HG02970 (cell line): ENCODE results near the gene KCNQ2.

Source experiments
- ATAC-seq: cut with Tn5 transposase; IDR thresholded peaks from one replicate; pipeline ENCODE4 v1.9.1; 2021; ENCODE audit warnings: mild to moderate bottlenecking, moderate library complexity, moderate number of reproducible peaks; ENCODE audit not compliant: unreplicated experiment, low FRiP score

Gene KCNQ2

DNA sequence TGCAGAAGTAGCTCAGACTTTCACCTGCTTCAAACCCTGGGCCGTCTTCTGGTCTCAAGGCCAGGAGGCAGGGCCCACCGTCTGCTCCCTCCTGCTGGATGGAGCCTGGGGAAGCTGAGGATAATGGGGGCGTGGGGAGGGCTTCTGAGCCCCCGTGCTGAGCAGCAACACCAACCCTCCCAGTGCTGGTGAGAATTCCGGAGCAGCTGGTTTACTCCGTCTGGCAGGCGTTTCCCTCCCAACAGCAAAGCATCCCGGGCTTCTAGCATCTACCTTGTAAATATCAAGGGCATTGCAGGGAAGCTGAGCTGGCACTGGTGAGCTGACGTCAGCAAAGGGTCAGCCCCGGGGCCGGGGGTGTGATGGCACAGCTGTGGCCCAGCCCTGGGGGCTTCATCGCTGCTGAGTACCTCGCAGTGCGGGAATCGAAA, 94.5 kb downstream of the KCNQ2 start:
- ATAC-seq = no peak

DNA sequence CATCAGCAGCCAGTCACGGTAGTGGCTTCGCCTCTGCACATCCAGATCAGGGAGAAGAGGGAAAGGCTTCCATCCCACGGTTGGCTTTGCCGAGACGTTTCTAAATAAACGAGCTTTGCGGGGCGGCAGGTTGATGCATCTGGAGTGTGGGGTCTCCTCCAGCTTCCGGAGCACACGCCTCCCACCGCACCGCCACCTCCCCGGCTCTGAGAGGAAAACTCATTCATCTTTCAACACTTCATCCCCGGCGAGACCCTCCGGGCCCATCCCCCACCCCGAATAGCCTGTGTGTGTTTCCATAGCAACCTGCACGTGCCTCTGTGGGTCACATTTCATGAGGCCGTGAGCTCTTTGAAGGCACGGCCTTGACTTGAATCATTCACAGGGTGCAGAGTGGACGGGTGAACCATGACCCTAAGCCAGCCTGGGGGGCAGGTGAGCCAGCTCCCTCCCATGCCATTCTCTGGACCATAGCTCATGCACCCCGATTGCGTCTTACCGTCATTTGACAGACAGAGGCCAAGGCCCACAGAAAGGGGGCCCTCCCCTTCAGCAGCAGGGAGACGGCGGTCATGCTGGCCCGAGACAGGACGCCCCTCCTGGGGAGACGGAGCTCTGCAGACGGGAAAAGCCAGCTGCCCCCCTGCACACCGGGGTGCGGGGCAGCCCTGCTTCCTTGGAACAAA, 95.1 kb downstream of the KCNQ2 start:
- ATAC-seq = no peak

GRCh38 chr20:63376283-63377250, 95.9 kb downstream of the KCNQ2 start:
- no peak for ATAC-seq

GRCh38 chr20:63375438-63375837, 97.0 kb downstream of the KCNQ2 start:
- no peak for ATAC-seq

DNA sequence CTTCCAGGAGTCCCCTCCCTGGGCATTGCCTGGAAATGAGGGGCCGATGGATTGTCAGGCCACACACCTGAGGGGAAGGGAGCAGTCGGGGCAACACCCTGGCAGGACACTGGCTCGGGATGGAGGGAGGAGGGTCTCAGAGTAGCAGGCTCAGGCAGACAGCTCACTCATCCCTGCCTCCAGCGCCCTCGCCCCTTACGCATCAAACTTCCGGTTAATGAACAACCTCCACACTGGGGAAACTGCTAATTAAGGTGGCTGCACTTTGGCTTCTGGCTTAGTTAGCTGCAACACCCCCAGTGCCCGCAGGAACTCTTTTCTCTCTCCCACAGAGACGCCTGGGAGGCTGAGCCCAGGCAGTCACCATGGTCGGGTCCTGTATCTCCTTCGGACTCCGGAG, 98.0 kb downstream of the KCNQ2 start:
- no peak for ATAC-seq

DNA sequence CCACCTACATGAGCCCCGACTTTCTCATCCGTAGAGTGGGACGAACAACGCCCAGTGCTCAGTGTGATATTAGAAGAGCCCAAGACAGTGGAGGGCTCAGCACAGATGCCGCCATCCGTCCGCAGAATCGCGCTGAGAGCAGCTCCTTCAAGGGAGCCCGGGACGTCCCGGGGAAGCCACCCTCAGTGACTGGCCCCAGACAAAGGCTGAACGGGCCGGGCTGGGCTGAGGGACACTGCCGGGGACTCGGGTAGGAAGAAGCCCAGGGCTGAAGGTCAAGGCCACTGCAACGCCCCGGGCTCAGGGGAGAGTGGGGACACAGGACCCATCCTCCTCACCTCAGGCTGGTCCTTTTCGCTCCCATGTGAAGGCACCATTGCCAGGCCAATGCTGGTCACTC, 98.5 kb downstream of the KCNQ2 start:
- ATAC-seq = no peak

DNA sequence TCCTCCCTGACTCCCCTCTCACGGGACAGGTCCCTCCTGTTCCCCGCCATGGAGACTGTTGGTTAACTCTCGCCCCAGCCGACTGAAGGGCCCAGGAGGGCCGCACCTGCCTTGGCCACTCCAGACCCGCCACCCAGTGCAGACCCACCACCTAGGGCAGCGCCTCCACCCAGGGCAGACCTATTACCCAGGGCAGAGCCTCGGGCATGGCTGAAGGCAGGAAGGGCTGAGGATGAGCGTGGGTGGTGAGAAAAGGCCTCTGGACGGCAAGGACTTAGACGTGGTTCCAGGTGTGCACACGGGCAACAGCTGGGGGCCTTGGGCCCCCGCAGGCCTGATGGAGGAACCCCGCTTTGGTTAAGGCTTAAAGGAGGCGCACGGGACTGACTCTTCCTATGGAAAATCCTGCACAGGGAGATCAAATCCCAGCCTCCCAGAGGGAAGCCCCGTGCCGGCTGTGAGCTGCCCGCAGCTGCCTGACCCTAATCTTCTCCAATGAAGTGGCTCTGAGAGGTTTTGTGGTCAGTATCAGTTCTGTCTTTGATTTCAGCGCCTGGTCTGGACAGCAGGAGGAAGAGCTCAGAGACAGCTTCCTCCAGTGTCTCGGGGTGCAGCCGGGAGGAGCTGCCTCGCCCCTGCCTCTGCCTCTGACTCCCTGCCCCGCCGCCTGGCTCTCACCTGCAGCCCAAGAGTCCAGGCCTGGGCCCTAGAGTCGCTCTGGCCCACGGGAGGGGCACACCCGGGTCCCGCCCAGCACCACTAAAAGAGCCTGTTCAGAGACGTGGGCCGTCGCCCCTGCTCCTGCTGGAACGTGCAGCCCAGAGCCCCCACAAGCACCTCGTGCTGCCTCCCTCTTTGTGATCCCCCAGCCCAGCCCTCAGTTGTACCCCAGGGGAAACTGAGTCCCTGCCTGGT, 99.2 kb downstream of the KCNQ2 start:
- ATAC-seq = no peak

- no peak for ATAC-seq
Measured at GRCh38 chr20:63371291-63371865, 101.1 kb downstream of the KCNQ2 start.

GRCh38 chr20:63370618-63371187, 101.8 kb downstream of the KCNQ2 start:
- ATAC-seq = no peak

DNA sequence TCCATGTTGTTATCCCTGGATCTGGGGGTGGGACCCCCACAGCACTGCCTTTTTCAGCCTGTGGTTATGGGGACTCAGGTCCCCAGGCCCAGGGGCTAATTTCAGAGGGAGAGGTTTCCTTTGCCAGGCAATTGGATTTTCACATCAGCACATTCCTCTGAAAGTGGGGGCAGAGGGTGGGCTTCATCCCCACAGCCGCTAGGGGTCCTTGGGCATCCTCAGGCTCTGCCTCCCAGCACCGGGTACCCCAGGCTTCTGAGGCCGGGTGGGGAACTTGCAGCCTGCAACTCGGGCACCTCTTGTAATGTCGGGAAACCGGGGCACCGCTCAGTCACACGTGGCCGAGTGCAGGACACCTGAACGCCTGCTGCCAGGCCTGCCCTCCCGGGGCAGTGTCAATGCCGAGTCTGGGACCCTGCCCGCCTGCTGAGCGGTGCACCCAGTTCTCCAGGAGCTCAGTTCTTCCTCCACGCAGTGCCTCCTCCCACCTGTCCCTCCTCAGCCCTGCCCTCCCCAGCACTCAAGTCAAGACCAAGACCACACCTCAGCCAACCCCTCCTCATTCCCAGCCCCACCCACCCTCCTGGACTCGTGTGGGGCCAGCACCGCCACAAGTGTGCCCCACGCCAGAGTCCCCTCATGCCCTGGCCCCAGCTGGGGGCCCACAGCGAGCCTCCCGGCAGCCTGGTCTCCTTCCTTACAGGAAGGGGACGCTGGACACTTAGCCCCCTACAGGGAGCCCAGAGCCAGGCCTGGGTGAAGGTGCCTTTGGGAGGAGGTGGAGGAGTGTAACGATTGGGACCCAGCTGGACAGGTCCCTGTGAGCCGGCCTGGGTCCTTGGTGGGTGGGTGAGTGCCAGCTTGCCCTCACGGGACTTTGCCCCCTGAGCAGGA, 102.5 kb downstream of the KCNQ2 start:
- no peak for ATAC-seq

- no peak for ATAC-seq
Measured at GRCh38 chr20:63369024-63369530, 103.4 kb downstream of the KCNQ2 start.

GRCh38 chr20:63368151-63368550, 104.3 kb downstream of the KCNQ2 start:
- ATAC-seq = no peak

- no peak for ATAC-seq
Measured at GRCh38 chr20:63367446-63368055, 104.9 kb downstream of the KCNQ2 start.

GRCh38 chr20:63366390-63367365, 105.8 kb downstream of the KCNQ2 start:
- ATAC-seq = no peak

- ATAC-seq = no peak
Measured at GRCh38 chr20:63365601-63366389, 106.7 kb downstream of the KCNQ2 start.

DNA sequence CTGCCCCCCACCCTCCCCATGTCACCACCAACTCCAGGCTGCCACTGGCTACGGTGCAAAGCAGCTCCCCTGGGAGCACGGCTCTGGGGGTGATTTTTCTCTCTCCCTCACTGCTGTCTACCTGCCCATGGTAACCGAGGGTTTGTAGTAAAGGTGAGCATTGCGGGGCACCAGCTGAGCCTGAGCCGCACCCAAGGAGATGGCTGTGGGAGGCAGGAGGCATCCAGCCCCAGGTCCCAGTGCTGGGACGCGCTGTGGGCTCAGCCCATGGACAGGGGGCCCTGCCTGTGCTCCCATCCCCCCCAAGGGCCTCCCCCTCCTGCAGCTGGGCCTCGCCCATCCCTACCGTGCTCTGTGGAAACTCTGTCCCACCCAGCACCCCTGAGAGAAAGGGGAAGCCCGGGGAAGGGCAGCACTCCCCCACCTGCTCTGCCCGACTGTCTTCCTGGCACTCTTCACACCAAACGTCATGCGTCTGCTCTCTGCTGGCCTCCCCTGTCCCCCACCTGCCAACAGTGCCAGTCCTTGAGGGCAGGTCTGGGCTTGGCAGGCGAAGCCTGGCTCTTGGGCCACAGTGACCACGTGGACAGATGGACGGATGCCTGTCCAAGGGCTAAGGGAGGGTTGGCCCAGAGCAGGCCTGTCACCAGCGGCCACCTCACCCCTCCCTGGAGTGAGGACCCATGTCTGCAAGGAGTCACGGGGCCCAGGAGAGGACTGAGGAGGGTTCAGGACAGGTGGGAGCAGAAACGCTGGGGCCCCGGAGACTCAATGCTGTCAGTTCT, 107.5 kb downstream of the KCNQ2 start:
- no peak for ATAC-seq
